Posterior vena cava (tissue), 2 donors: ENCODE results near the gene UBA52. TPM values are rescaled to one million over a fixed set of nuclear protein-coding genes. Genes with fewer than 3 reads are reported as not detected.
"Not testable (repeated sequence)": the region's sequence is repeated elsewhere in the genome, so short reads cannot be mapped to it uniquely, and the experiment has no call there.

Experiments
- DNase-seq: peaks from one replicate; pipeline ENCODE4 v3.0.0-alpha.2; 2020; ENCODE audit warnings: low spot score
- intact Hi-C, 2 donors: fragments of 100-400 bp; cut with DNase I; formaldehyde crosslinking; loops; one replicate each; pipeline versions ENCODE4 v1.14.1 to v1.14.2; 2022 to 2023
- total RNA-seq, 2 donors: library from RNA; stranded (reverse); fragmentation: NEBNext Ultra II Directional; extraction: Animal tissue kit (Norgen Biotek cat#: 25700); gene quantifications; one replicate each; pipeline ENCODE4 v1.2.1, GENCODE V29; 2021
- donor health status: DM: yes; HTN: yes; CAD: no.
- donor health status: DM: yes; HTN: yes; CAD: no.

The UBA52 gene
- total RNA-seq, 2 donors from 2014 or later, result 725 to 767 TPM

- peak; percentile 97 for DNase-seq
- intact Hi-C loops, result loop anchor here in 1 of 2 donors (10.0 kb wide), 1 partner anchor 144 kb away; no protein-coding TSS in a partner anchor
These were observed 17.1 kb downstream of the UBA52 start, which contains the start of gene REX1BD for GRCh38 chr19:18588611-18589379. Gene REX1BD, plus strand, starts transcription at chr19:18588798. Its CDS starts 4 bp downstream, at chr19:18588802.

- intact Hi-C loops, result loop anchor here (2.0 to 10.0 kb wide), 4 partner anchors 83 to 255 kb away; no protein-coding TSS in a partner anchor
- DNase-seq, result peak; percentile 94
These were observed 18.0 kb downstream of the UBA52 start for GRCh38 chr19:18589380-18590272.

- peak; percentile 90 for DNase-seq
- intact Hi-C loops, result loop anchor here (2.0 to 10.0 kb wide), 3 partner anchors 82 to 254 kb away; no protein-coding TSS in a partner anchor
These were observed 18.9 kb downstream of the UBA52 start for GRCh38 chr19:18590273-18591272.

- intact Hi-C loops, result loop anchor here (2.0 to 10.0 kb wide), 3 partner anchors 80 to 253 kb away; no protein-coding TSS in a partner anchor
- no peak for DNase-seq
These were observed 20.2 kb downstream of the UBA52 start for GRCh38 chr19:18591735-18592385.

GRCh38 chr19:18592732-18593131, 21.1 kb downstream of the UBA52 start:
- intact Hi-C loops, result loop anchor here (5.0 to 10.0 kb wide), 2 partner anchors 80 to 252 kb away; no protein-coding TSS in a partner anchor
- not testable (repeated sequence) for DNase-seq

GRCh38 chr19:18593367-18594095, 21.9 kb downstream of the UBA52 start:
- no peak for DNase-seq
- intact Hi-C loops, result loop anchor here (5.0 to 10.0 kb wide), 2 partner anchors 79 to 251 kb away; no protein-coding TSS in a partner anchor

- DNase-seq, result peak; percentile 91
- intact Hi-C loops, result loop anchor here (5.0 to 10.0 kb wide), 2 partner anchors 78 to 251 kb away; no protein-coding TSS in a partner anchor
These were observed 22.6 kb downstream of the UBA52 start for GRCh38 chr19:18594096-18594823.

- DNase-seq, result no peak
- intact Hi-C loops, result loop anchor here (5.0 to 10.0 kb wide), 2 partner anchors 77 to 250 kb away; no protein-coding TSS in a partner anchor
These were observed 23.2 kb downstream of the UBA52 start for GRCh38 chr19:18594824-18595373.

- intact Hi-C loops, result loop anchor here in 1 of 2 donors (10.0 kb wide), 1 partner anchor 249 kb away; no protein-coding TSS in a partner anchor
- DNase-seq, result no peak
These were observed 23.8 kb downstream of the UBA52 start for GRCh38 chr19:18595475-18595874.

- intact Hi-C loops, result loop anchor here in 1 of 2 donors (10.0 kb wide), 1 partner anchor 248 kb away; no protein-coding TSS in a partner anchor
- DNase-seq, result peak; percentile 90
These were observed 25.1 kb downstream of the UBA52 start for GRCh38 chr19:18596752-18597157.

GRCh38 chr19:18597809-18598660, 26.4 kb downstream of the UBA52 start:
- no peak for DNase-seq
- intact Hi-C loops, result loop anchor here in 1 of 2 donors (10.0 kb wide), 1 partner anchor 247 kb away; no protein-coding TSS in a partner anchor

- no peak for DNase-seq
- intact Hi-C loops, result loop anchor here in 1 of 2 donors (10.0 kb wide), 1 partner anchor 245 kb away; no protein-coding TSS in a partner anchor
These were observed 27.8 kb downstream of the UBA52 start for GRCh38 chr19:18599485-18599884.

GRCh38 chr19:18600692-18601397, 29.2 kb downstream of the UBA52 start:
- not testable (repeated sequence) for DNase-seq
- intact Hi-C loops, result loop anchor here in 1 of 2 donors (10.0 kb wide), 1 partner anchor 74 kb away; no protein-coding TSS in a partner anchor

GRCh38 chr19:18601875-18602274, 30.2 kb downstream of the UBA52 start:
- intact Hi-C loops, result loop anchor here in 1 of 2 donors (10.0 kb wide), 1 partner anchor 73 kb away; no protein-coding TSS in a partner anchor
- no peak for DNase-seq
